HepG2 (cell line): ENCODE data around the gene EFCAB11. TPM values are rescaled to one million over a fixed set of nuclear protein-coding genes. Genes with fewer than 3 reads are reported as not detected.

Experiments used
- GLI4 ChIP-seq: sonication (generic); formaldehyde crosslinking; IDR thresholded peaks from 2 replicates; pipeline ENCODE4 v1.5.1; 2020; ENCODE audit warnings: missing genetic modification reagents, mild to moderate bottlenecking, moderate library complexity, borderline replicate concordance
- PAWR ChIP-seq: sonication (generic); formaldehyde crosslinking; IDR thresholded peaks from 2 replicates; pipeline ENCODE4 v1.4.0; 2020; ENCODE audit warnings: missing genetic modification reagents, mild to moderate bottlenecking, borderline replicate concordance
- SAFB2 ChIP-seq: sonication (generic); formaldehyde crosslinking; IDR thresholded peaks from 2 replicates; pipeline ENCODE4 v1.5.1; 2020; ENCODE audit warnings: missing genetic modification reagents, low read depth, mild to moderate bottlenecking, borderline replicate concordance
- polyA plus RNA-seq, 8 experiments: library from polyadenylated mRNA; depleted of rRNA in 3 of 8; stranded (reverse) in 7 of 8; unstranded in 1 of 8; fragments of >200 nt; fragmentation: Illumina TruSeq in 4 of 8; extraction: Trizol in 4 of 8; gene quantifications; 2 replicates each; pipeline versions ENCODE4 v1.2.1 to v1.2.3, GENCODE V29; 2011 to 2016; ENCODE audit warnings: low read depth in 4 of 8, missing spikeins in 1 of 8, mixed read lengths in 1 of 8; ENCODE audit not compliant: insufficient read depth in 1 of 8
- total RNA-seq, 5 experiments: library from RNA; depleted of rRNA; stranded (reverse); fragments of >200 nt; fragmentation: Illumina TruSeq; extraction: Trizol; gene quantifications; 2 replicates each; pipeline ENCODE4 v1.2.3, GENCODE V29; 2016; ENCODE audit warnings: low read depth in 1 of 5
- TF ChIP-seq, protein P1 (sequence below), 2 experiments: fragments of 450-650 bp in 1 of 2; sonication (generic) in 1 of 2; formaldehyde crosslinking in 1 of 2; IDR thresholded peaks; 2 replicates each; pipeline versions ENCODE4 v1.6.1 to v1.8.0; 2016 to 2022; ENCODE audit warnings: antibody characterized with exemption in 1 of 2, mild to moderate bottlenecking in 1 of 2, missing genetic modification reagents in 1 of 2
- TF ChIP-seq, protein P2 (sequence below): sonication (generic); formaldehyde crosslinking; conservative IDR thresholded peaks from 2 replicates; pipeline ENCODE4 v1.8.0; 2022; ENCODE audit warnings: low read depth, missing genetic modification reagents
- TF ChIP-seq, protein P3 (sequence below): sonication (generic); formaldehyde crosslinking; IDR thresholded peaks from 2 replicates; pipeline ENCODE4 v1.5.0; 2020; ENCODE audit warnings: missing genetic modification reagents, mild to moderate bottlenecking, borderline replicate concordance
- TF ChIP-seq, protein P4 (sequence below): IDR thresholded peaks from 2 replicates; pipeline ENCODE4 v1.6.1; 2016; ENCODE audit warnings: mild to moderate bottlenecking
- TF ChIP-seq, protein P5 (sequence below): sonication (generic); formaldehyde crosslinking; IDR thresholded peaks from 2 replicates; pipeline ENCODE4 v1.5.0; 2020; ENCODE audit warnings: missing genetic modification reagents
- TF ChIP-seq, protein P6 (sequence below): sonication (generic); formaldehyde crosslinking; IDR thresholded peaks from 2 replicates; pipeline ENCODE4 v1.5.0; 2020; ENCODE audit warnings: mild to moderate bottlenecking, missing genetic modification reagents, borderline replicate concordance

The EFCAB11 gene
- total and polyA plus RNA-seq, 2 of the 13 experiments (the other 11 are each of a cell fraction or from before 2014, with no cell fraction given), result 8.2 to 31.5 TPM

DNA sequence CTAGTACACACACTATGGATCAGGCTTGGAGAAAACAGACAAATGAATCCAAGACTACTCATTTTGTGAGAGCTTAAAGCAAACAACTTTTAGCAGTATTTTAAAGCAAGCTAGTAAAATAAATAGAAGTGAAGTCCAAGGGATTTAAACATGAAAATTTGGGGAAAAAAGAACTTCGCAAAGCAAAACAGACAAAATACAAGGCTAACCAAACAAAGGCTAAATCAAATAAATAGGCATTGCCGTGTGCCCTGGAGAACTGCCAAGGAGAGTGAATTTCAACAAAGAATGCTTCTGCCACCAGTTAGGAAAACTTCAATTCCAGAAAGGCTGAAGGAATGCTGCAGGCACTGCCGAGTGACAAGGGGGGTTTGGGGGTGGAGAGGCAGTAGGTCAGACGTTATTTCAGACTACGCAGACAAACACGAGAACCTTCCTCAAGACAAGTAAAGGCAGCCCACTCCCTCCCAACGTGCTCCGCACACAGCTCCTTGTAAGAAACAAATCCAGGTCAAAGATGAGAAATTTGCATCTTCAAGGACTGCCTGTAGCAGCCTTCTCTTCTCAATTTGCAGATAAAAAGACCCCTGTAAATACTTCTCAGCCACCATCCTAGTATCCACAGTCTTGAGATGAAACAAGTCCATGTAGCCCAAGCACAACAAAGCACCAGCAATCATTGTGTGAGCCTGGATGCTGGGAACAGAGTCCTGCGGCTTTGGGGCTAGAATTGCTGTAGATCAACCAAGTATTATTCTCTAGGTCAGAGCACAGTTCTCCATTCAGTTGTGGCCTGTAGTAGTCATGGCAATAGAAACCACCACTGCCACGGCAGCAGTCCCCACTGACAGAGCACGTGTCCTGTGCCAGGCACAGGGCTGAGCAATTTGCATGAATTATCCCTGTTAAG is 43.3 kb downstream of the EFCAB11 start (continued):
- TF ChIP-seq, protein P1, sequence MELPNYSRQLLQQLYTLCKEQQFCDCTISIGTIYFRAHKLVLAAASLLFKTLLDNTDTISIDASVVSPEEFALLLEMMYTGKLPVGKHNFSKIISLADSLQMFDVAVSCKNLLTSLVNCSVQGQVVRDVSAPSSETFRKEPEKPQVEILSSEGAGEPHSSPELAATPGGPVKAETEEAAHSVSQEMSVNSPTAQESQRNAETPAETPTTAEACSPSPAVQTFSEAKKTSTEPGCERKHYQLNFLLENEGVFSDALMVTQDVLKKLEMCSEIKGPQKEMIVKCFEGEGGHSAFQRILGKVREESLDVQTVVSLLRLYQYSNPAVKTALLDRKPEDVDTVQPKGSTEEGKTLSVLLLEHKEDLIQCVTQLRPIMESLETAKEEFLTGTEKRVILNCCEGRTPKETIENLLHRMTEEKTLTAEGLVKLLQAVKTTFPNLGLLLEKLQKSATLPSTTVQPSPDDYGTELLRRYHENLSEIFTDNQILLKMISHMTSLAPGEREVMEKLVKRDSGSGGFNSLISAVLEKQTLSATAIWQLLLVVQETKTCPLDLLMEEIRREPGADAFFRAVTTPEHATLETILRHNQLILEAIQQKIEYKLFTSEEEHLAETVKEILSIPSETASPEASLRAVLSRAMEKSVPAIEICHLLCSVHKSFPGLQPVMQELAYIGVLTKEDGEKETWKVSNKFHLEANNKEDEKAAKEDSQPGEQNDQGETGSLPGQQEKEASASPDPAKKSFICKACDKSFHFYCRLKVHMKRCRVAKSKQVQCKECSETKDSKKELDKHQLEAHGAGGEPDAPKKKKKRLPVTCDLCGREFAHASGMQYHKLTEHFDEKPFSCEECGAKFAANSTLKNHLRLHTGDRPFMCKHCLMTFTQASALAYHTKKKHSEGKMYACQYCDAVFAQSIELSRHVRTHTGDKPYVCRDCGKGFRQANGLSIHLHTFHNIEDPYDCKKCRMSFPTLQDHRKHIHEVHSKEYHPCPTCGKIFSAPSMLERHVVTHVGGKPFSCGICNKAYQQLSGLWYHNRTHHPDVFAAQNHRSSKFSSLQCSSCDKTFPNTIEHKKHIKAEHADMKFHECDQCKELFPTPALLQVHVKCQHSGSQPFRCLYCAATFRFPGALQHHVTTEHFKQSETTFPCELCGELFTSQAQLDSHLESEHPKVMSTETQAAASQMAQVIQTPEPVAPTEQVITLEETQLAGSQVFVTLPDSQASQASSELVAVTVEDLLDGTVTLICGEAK (IDR thresholded peaks at IDR 0.05), result no peak
- TF ChIP-seq, protein P1 (CRISPR knock-in tag; IDR thresholded peaks at IDR 0.05), result no peak; the same call in 1 of the 2 replicates
- TF ChIP-seq, protein P2, sequence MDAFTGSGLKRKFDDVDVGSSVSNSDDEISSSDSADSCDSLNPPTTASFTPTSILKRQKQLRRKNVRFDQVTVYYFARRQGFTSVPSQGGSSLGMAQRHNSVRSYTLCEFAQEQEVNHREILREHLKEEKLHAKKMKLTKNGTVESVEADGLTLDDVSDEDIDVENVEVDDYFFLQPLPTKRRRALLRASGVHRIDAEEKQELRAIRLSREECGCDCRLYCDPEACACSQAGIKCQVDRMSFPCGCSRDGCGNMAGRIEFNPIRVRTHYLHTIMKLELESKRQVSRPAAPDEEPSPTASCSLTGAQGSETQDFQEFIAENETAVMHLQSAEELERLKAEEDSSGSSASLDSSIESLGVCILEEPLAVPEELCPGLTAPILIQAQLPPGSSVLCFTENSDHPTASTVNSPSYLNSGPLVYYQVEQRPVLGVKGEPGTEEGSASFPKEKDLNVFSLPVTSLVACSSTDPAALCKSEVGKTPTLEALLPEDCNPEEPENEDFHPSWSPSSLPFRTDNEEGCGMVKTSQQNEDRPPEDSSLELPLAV (CRISPR knock-in tag), result no peak
- TF ChIP-seq PAWR (CRISPR knock-in tag) (no peak), SAFB2 (CRISPR knock-in tag) (no peak), GLI4 (CRISPR knock-in tag) (no peak)
- TF ChIP-seq, protein P3, sequence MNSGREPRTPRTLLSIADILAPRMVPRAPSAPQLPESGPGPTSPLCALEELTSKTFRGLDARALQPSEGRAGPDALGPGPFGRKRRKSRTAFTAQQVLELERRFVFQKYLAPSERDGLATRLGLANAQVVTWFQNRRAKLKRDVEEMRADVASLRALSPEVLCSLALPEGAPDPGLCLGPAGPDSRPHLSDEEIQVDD (CRISPR knock-in tag), result no peak
- TF ChIP-seq, protein P4, sequence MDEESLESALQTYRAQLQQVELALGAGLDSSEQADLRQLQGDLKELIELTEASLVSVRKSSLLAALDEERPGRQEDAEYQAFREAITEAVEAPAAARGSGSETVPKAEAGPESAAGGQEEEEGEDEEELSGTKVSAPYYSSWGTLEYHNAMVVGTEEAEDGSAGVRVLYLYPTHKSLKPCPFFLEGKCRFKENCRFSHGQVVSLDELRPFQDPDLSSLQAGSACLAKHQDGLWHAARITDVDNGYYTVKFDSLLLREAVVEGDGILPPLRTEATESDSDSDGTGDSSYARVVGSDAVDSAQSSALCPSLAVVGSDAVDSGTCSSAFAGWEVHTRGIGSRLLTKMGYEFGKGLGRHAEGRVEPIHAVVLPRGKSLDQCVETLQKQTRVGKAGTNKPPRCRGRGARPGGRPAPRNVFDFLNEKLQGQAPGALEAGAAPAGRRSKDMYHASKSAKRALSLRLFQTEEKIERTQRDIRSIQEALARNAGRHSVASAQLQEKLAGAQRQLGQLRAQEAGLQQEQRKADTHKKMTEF (CRISPR knock-in tag), result peak; percentile 38; the same call in 1 of the 2 replicates
- TF ChIP-seq, protein P5, sequence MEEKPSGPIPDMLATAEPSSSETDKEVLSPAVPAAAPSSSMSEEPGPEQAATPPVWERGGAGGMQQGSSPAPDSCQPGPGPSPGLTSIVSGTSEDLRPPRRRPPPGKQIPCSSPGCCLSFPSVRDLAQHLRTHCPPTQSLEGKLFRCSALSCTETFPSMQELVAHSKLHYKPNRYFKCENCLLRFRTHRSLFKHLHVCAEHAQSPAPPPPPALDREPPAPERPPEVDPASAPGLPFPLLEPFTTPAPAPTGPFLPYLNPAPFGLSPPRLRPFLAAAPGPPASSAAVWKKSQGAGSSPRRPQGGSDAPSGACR (CRISPR knock-in tag), result peak; percentile 48; the same call in 1 of the 2 replicates
- TF ChIP-seq, protein P6, sequence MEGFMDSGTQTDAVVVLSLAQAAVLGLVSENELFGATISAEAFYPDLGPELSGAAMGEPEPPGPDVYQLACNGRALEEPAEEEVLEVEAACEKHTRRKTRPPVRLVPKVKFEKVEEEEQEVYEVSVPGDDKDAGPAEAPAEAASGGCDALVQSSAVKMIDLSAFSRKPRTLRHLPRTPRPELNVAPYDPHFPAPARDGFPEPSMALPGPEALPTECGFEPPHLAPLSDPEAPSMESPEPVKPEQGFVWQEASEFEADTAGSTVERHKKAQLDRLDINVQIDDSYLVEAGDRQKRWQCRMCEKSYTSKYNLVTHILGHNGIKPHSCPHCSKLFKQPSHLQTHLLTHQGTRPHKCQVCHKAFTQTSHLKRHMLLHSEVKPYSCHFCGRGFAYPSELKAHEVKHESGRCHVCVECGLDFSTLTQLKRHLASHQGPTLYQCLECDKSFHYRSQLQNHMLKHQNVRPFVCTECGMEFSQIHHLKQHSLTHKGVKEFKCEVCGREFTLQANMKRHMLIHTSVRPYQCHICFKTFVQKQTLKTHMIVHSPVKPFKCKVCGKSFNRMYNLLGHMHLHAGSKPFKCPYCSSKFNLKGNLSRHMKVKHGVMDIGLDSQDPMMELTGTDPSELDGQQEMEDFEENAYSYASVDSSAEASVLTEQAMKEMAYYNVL (CRISPR knock-in tag), result no peak
